ENCODE results near the gene GABRD. TPM values are rescaled to one million over a fixed set of nuclear protein-coding genes. Genes with fewer than 3 reads are reported as not detected.
"Not testable (repeated sequence)": the region's sequence is repeated elsewhere in the genome, so short reads cannot be mapped to it uniquely, and the experiment has no call there.

GABRD gene
- total and polyA plus RNA-seq, 2 donors from 2014 or later = 0.63 to 1.1 TPM

- TF ChIP-seq CTCF (IDR thresholded peaks at IDR 0.05; ENCODE audit: borderline replicate concordance, extremely low read depth, insufficient read depth) = no peak
- Histone ChIP-seq H3K4me1 (ENCODE audit: control insufficient read depth in 2 of 3, insufficient read depth in 2 of 3, low read depth in 1 of 3, low read length in 3 of 3) (no peaks in the 10 kb centered on the region), H3K4me3 (ENCODE audit: low read length in 3 of 3) (no peak overlapping the region), H3K9ac (ENCODE audit: low read length in 3 of 3) (no peak overlapping the region), H3K27me3 (ENCODE audit: control insufficient read depth, insufficient read depth, low read length) (no peaks in the 10 kb centered on the region), H3K9me3 (ENCODE audit: control insufficient read depth in 2 of 3, insufficient read depth in 1 of 3, low read length in 3 of 3) (no peaks in the 10 kb centered on the region), H3K27ac (ENCODE audit: low read depth in 2 of 2, low read length in 2 of 2) (no peak overlapping the region), H3K36me3 (ENCODE audit: control insufficient read depth in 2 of 3, insufficient read depth in 3 of 3, low read length in 3 of 3) (no peaks in the 10 kb centered on the region)
- intact Hi-C loops (cut with DNase I) = no loop called here
- FAIRE-seq (no peak), DNase-seq (peak in 1 of 5 donors; percentile 66)
Observed at GRCh38 chr1:1980467-1981141, 38.5 kb upstream of the GABRD start.

- no peaks in the 10 kb centered on the region for H3K36me3 ChIP-seq (ENCODE audit: control insufficient read depth in 2 of 3, insufficient read depth in 3 of 3, low read length in 3 of 3)
- H3K9ac ChIP-seq (ENCODE audit: low read length in 3 of 3) = no peak overlapping the region
- DNase-seq = no peak
- H3K4me1 ChIP-seq (ENCODE audit: control insufficient read depth in 2 of 3, insufficient read depth in 2 of 3, low read depth in 1 of 3, low read length in 3 of 3) = no peaks in the 10 kb centered on the region
- no peaks in the 10 kb centered on the region for H3K27me3 ChIP-seq (ENCODE audit: control insufficient read depth, insufficient read depth, low read length)
- H3K4me3 ChIP-seq (ENCODE audit: low read length in 3 of 3) = no peak overlapping the region
- no peak overlapping the region for H3K27ac ChIP-seq (ENCODE audit: low read depth in 2 of 2, low read length in 2 of 2)
- no peak for TF ChIP-seq CTCF (IDR thresholded peaks at IDR 0.05; ENCODE audit: borderline replicate concordance, extremely low read depth, insufficient read depth)
- H3K9me3 ChIP-seq (ENCODE audit: control insufficient read depth in 2 of 3, insufficient read depth in 1 of 3, low read length in 3 of 3) = no peaks in the 10 kb centered on the region
- no peak for FAIRE-seq
- intact Hi-C loops (cut with DNase I) = no loop called here
Observed at GRCh38 chr1:1981142-1981500, 38.0 kb upstream of the GABRD start.

GRCh38 chr1:1981631-1982327 is 37.4 kb upstream of the GABRD start:
- intact Hi-C loops (cut with DNase I); FAIRE-seq: not testable (repeated sequence)

GRCh38 chr1:1982379-1983232 is 36.5 kb upstream of the GABRD start:
- Histone ChIP-seq H3K4me1 (ENCODE audit: control insufficient read depth in 2 of 3, insufficient read depth in 2 of 3, low read depth in 1 of 3, low read length in 3 of 3) (no peaks in the 10 kb centered on the region), H3K4me3 (ENCODE audit: low read length in 3 of 3) (no peak overlapping the region), H3K27me3 (ENCODE audit: control insufficient read depth, insufficient read depth, low read length) (no peaks in the 10 kb centered on the region), H3K9ac (ENCODE audit: low read length in 3 of 3) (no peak overlapping the region), H3K36me3 (ENCODE audit: control insufficient read depth in 2 of 3, insufficient read depth in 3 of 3, low read length in 3 of 3) (no peaks in the 10 kb centered on the region), H3K9me3 (ENCODE audit: control insufficient read depth in 2 of 3, insufficient read depth in 1 of 3, low read length in 3 of 3) (no peaks in the 10 kb centered on the region), H3K27ac (ENCODE audit: low read depth in 2 of 2, low read length in 2 of 2) (no peak overlapping the region)
- FAIRE-seq = no peak
- TF ChIP-seq CTCF (IDR thresholded peaks at IDR 0.05; ENCODE audit: borderline replicate concordance, extremely low read depth, insufficient read depth) = no peak
- no peak for DNase-seq
- intact Hi-C loops (cut with DNase I) = no loop called here

More at GRCh38 chr1:1981631-1982327, 37.4 kb upstream of the GABRD start:
- H3K9ac ChIP-seq (ENCODE audit: low read length in 3 of 3); H3K4me1 ChIP-seq (ENCODE audit: control insufficient read depth in 2 of 3, insufficient read depth in 2 of 3, low read depth in 1 of 3, low read length in 3 of 3); DNase-seq; H3K4me3 ChIP-seq (ENCODE audit: low read length in 3 of 3); H3K27ac ChIP-seq (ENCODE audit: low read depth in 2 of 2, low read length in 2 of 2); H3K27me3 ChIP-seq (ENCODE audit: control insufficient read depth, insufficient read depth, low read length); H3K9me3 ChIP-seq (ENCODE audit: control insufficient read depth in 2 of 3, insufficient read depth in 1 of 3, low read length in 3 of 3); H3K36me3 ChIP-seq (ENCODE audit: control insufficient read depth in 2 of 3, insufficient read depth in 3 of 3, low read length in 3 of 3): not testable (repeated sequence)
